SKM-1 treated with dmso at 0.1 percent for 144 hours (cell line): ENCODE measurements around the gene NDUFS2.

Experiments
- DNase-seq: peaks from one replicate; lab custom pipeline; 2025; ENCODE audit not compliant: unreplicated experiment; lab: John Stamatoyannopoulos, UW

NDUFS2 gene

DNA sequence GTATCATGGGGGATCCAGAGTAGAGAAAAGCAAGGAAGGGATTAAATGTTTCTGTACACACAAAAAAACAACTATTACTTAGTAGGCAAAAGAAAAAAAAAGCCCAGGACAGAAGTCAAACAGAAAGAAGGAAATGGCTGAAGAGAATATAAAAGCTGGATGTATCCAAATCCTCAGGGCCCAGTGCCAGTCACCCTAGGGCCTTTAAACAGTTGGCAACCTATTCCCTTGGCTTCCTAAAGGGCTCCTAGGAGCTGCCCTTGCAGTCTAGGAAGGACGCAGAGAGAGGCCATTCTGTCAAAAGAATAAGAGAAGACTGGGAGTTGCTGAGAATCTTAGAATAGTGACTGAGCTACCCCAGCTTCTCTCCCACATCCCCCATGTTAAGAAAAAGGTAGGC lies 29.8 kb upstream of the NDUFS2 start:
- DNase-seq = no peak

DNA sequence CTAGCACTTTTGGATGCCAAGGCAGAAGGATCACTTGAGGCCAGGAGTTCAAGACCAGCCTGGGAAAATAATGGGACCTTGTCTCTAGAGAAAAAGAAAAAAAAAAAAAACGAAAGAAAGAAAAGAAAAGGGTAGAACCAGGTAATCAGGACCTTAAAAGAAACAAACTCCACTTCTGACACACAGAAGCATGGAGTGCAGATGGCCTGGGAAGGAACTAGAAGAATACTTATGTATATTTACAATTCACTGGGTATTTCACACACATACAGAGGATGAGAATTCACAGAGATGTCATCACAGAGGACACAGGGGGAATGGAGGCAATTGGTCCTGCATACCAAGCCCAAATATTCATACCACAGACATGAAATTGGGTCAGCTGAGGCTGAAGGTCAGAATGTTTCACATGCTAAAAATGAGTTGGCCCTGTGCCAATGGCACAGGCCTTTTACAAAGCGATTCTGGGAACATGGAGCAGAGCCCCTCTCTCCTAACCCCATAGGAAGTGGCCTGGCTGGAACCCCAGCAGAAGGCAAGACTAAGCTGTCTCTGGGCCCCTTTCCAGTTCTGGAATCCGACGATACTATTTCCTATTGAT lies 29.3 kb upstream of the NDUFS2 start:
- no peak for DNase-seq

DNA sequence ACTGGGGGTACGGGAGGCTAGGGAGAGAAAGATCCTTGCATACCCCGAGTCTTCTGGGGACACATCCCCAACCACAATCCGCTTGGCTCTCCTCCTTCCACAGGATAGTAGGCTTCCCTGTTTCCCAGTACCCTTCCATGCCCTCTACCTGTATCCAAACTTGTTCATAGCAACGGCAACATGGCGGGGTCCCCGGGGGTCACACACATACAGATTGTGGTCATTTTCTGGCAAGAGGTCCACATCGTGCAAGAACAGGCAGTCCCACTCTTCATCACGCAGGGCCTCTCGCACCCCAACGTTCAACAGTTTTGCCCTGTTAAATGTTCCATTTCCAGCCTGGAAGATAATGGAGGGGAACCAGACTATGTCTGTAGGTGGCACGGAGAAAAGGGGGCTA lies 28.5 kb upstream of the NDUFS2 start:
- DNase-seq = no peak

DNA sequence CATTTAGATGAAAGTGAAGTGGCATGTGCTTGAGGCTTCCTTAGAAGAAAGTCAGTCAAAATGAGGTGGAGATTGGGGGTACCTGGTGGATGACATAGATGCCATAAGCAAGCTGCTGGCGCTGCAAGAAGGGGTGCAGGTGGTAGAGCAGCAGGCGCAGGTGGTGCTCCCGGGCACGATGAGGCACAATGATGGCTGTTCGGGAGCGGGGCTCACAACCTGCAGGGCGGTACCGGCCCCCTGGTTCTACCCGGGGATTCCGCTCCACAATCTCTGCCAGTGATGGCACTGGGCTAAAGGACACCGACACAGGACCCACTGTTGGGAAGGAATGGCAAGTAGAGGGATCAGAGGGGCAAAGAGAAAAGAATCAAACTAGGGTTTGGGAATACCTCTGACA lies 27.3 kb upstream of the NDUFS2 start:
- DNase-seq = no peak

DNA sequence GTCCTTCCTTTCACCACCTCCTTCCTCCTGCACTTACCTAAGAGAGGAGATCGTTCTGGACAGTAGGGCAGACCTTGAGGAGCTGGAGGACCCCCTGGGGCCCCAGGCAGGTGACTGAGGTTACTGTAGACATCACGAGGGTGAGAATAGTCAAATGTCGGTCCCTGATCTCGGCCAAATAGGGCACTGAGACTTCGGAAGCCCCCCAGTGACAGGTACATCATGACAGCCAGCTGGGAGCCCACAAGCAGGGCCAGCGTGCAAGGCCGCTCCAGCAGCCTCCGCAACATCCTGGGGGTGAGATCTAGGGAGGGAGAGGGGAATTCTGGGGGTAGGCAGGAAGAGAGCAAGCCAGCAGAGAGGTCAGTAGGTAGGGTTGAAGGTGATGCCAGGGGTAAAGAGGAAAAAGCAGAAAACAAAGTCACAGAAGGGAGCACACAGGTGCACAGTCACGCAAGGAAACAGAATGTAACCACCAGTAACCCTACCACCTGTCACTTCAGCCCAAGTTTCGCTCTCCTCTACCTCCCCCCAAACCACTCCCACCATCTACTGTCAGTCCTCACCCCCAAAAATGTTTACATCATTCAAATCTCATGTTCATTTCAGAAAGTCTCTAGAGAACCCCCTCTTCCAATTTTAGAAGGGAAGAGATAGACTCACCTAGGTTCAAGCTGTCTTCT lies 26.3 kb upstream of the NDUFS2 start:
- DNase-seq = no peak

DNA sequence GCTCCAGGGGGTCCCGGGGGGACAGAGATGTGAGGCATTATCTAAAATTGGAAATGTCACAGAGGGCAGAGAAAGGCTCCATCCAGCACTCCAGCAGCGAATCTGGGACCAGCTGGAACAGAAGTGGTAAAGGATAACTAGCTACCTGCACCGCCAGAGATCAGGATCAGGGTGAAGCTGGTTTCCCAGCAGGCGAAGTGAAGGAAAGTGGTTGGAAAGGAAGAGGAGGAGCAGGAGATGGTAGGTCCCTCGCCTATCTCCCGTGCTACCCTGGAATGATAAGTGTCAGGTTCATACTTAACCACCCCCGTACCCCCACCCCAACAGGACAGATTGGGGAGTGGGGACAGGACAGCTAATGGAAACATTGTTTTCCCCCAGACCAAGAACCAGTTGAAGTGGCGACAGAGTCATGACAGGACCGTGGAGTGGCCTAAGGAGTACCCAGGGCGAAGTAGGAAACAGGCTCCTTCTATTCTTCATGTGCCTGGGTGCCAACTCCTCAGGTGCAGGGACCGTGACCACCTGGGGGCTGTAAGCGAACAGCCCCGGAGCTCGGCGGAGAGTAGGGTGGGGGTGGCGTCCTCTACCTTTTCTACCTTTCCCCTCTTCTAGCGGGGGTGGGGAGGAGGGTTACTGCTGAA lies 25.6 kb upstream of the NDUFS2 start:
- no peak for DNase-seq

DNA sequence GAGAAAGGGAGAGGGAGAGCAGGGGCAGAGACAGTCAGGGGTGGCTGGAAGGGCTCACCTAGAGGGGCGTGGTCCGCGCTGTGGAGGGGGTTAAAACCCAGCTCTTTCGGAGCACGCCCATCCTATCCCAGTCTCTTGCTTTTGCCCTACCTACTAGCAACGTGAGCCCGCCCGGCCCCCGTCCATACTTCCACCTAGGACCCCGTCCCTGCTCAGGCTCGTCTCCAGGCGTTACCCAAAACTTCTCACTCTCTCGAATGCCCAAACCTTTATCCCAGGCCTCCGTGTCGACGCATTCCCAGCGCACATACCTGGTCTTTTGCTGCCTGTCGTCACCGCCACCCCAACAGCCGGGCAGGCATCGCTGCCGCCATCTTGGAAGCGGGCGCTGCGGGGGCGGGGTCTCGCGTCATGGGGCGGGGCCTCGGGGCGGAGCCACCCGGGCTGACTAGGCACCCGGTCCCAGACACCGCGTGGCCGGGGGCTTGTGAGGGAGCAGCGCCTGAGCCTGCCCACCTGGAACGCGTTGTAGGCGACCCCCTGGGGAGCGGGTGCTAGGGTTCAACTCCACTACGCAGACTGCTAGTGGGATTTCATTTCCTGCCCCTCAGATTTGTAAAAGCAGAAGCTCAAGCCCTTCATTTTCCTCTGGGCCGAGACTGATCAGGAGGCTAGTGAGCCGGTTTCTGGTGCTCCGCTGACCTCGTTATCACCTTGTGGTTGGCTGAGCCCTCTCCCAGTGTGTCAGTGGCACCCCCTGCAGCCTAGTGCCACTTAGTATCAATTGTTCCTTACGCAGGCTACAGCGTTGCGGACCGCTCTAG lies 24.8 kb upstream of the NDUFS2 start, which contains the start of gene B4GALT3:
Gene B4GALT3 (minus strand): TSS at position 396 of the 824 bp plus-strand sequence. CDS start 1,447 bp downstream, outside the sequence.
- DNase-seq = peak; percentile 88

DNA sequence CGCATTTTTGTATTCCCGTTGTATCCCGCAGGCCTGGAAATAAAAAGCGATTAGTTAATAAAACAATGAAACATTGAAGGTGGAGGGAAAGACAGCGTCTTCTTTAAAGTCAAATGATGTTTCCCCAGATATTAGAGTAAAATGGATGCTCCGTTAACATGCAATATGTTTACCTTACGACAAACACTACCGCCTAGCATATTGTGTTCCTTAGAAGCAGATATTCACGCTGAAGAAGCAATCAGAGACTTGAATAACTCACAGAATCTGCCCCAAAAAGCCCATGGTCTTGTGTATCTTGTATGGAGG lies 24.3 kb upstream of the NDUFS2 start:
- no peak for DNase-seq

DNA sequence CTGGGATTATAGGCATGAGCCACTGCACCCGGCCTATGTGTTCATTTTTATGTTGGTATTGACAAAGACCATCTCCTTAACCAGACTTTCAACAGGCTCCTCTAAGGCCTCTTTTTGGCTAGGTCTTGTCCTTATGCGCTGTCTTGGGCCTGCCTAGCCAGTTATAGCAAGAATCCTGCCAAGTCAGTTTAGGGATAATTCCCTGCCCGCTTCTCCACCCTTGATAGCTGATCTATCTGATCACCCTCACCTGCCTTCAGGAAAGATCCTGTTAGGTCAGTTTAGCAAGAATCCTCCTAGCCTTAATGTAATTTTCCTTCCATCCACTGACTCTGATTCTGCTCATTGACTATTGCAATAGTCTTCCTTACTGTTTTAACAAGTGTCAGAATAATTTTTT lies 22.5 kb upstream of the NDUFS2 start:
- DNase-seq = no peak

DNA sequence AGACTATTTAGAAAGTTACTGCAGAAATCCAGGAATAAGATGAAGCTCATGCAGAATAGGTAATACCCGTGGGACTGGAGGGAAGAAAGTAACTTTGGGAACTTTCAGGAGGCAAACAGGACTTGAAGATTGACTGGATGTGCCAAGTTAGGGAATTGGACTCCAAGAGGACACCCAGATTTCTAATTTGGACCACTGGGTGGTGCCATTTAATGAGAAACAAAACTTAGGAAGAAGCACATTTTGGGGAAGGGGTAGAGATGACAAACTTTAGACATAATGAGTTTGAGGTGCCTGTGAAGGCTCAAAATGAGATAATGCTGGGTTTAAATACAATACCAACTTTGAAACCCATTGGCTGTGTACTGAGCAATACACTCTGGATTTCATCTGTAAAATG lies 21.5 kb upstream of the NDUFS2 start:
- DNase-seq = peak; percentile 14

DNA sequence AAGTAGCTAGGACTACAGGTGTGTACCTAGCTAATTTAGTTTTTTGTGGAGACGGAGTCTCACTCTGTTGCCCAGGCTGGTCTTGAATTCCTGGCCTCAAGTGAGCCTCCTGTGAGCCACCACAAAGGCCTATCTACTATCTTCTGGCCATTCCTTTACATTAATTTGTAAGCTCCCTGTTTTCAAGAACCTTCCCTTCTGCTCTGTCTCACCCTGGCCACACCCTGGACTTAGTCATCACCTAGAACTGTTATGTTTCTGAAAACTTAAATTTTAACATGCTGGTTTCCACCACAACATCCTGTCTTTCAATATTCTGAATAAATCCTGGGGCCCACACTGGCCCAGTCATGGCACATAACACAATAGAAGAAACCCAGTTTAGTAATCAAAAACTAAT lies 20.0 kb upstream of the NDUFS2 start:
- DNase-seq = peak; percentile 33

DNA sequence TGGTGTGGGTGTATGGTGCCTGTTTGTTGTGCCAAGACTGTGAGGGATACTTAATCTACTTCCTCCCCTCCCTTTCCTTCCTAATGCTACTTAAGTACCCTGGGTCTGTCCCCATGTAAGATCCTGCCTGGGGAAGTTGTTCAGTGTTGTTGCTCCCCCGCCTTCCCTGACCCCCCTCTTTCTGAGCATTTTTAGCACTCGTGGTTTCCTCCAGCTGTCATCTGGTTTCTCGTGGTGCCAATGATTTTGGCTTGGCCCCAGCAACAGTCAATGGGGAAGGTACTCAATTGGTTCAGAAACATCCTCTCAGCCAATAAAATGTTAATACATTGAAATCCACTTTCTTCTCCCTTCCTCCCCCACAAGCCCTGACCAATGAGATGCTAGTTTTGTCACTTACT lies 16.9 kb upstream of the NDUFS2 start:
- DNase-seq = peak; percentile 99

DNA sequence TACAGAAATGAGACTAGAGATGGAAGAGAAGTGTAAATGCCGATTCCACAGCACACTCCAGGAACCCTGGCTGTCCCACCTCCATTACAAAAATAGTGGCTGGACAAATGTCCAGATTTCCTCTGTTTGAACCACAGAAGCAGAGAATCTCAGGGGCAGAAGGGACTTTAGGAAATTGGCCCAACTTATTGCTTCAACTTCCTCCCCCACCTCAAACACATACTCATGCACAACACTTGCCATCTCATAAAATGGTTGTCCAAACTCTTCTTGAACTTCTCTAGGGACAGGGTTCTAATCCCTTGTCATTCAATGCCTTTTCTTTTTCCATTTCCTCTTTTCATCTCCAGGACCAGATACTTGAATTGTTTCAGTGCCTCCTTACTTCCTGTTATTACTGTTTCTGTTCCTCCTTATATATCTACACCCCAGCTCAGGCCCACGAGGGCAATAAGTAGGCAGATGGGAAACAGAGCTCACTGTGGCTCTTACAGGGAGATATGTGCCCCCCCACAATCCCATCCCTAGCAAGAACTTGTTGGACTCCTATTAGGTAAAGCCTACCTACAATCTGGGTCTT lies 16.3 kb upstream of the NDUFS2 start:
- DNase-seq = peak; percentile 100

DNA sequence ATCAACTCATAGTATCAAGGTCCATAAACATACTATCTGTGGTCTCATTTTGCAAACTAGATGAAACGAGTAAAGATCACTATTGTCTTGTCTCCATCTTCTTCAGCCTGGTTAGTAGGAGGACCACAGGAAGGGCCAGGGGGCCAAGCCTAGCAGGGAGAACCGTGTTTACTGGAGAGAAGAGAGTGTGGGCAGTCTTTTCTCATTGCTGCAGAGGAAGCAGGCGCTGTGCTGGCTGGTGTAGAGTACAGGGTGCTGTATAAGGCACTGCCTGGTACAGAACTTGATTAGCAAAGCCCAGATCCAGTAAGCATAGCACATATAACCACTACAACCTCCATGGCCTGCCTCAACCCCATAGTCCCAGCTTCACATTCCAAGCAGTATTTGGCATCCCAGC lies 14.9 kb upstream of the NDUFS2 start:
- no peak for DNase-seq

DNA sequence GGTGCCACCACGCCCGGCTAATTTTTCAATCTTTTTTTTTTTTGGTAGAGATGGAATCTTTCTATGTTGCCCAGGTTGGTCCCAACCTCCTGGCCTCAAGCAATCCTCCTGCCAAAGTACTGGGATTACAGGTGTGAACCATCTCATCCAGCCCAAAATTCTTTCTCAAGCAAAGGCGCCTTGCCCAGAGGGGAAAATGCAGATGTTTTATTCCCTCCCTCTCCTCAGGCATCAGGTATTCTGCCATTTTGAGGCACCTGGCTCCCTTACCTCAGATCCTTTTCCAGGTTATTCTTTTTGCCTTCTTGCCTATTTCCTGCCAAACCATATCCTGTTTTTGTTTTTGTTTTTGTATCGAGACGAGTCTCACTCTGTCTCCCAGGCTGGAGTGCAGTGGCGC lies 13.8 kb upstream of the NDUFS2 start:
- no peak for DNase-seq

DNA sequence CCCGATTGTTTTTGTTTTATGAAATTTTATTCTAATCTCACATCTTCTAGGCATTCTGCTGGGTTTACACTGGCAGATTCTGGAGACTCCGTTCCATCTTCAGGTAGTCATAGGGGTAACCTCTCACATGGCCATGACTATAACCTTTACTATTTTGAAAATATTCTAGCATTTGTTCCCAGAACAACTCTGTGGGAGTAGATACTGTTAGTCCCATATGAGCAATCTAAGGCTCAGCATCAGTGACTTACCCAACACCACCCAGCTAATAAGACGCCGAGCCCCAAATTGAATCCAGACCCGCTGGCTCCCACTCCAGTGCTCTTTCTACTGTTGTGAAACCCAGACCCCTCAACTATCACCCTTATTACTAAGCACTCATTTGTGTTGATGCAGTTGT lies 13.1 kb upstream of the NDUFS2 start:
- no peak for DNase-seq

DNA sequence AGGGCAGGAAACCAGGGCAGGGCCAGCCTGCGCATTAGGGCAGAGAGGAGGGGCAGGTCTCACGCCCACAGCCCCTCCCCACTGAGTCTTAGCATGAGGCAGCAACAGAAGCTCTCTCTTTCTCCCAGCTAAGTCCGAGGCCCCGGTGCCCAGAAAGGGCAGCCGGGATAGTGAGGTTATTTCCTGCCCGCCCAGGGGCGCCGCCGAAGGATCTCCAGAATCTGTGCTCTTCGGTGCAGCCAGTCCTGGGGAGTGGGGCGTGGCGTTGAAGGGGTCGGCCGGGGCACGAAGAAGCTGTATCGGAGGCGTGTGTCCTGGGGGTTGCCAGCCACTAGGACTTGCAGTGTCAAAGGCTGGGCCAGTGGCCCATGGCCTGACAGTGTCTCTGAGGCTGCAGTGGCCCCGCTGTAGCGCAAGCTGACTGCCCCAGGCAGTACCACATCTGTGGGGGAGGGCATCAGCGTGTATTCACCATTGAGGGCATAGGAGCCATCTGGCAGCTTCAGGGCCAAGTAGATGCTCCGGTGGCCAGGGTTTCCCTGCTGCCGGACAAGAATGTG lies 11.1 kb upstream of the NDUFS2 start:
- DNase-seq = no peak

DNA sequence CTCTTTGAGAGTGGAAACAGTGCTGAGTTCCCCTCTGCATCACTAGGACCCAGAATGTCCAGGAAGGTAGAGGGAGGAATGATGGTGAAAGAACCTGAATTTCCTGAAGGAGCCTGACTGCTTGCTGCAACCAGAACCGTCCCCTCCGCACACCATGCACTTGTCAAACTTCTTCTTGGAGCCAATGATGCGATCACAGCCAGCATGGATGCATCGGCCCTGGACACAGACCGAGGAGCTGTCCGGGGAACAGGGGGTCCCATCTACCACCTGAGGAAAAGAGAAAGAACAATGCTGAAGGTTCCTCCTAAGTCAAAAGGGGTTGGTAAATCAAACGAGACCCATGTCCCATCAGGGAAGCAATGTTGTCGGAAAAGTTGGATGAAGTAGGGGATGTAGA lies 10.2 kb upstream of the NDUFS2 start:
- no peak for DNase-seq

DNA sequence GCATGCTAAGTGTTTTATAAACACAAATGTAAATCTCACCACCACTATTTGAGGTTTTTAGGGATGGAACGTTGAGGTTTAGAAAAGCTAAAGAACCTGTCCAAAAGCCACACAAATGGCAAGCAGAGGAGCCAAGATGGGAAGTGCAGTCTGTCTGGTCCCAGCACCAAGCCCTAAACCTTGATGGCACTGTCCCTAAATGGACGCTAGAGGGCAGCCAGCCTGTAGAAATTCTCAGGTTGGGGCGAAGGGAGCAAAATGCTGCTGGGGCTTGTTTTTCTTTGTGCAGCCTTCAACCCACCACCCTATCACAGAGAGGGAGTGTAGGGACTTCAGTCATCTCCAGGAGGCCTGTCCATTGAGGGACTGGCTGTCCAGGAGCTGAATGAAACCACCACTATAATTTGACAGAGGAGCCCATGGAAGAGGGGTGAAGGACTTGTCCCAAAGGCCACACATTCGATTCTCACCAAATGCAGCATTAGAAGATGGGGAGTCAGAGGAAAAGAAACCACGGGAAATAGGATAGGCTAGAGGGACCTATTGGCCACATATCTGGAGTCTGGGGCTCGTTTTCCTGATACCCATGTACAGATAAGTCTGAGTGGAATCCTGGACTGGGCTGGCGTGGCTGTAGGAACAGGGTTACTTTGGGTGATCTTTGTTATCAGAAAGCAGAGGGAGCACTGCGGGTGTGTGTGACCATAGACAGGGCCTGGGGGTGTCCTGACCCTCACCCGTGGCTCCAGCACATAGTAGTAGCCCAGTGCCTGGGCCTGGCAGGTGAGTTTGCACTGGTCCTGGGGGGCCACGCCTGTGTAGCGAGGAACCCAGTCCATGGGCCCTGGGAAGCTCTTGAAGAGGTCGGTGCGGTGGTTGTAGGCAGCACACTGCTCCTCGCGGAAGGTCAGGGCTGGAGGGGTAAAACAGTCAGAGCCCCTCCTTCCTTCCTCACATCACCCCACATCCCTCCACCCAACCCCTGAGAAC lies 9.4 kb upstream of the NDUFS2 start:
- DNase-seq = peak; percentile 90
